ENCODE results near the gene CHPF.

DNA sequence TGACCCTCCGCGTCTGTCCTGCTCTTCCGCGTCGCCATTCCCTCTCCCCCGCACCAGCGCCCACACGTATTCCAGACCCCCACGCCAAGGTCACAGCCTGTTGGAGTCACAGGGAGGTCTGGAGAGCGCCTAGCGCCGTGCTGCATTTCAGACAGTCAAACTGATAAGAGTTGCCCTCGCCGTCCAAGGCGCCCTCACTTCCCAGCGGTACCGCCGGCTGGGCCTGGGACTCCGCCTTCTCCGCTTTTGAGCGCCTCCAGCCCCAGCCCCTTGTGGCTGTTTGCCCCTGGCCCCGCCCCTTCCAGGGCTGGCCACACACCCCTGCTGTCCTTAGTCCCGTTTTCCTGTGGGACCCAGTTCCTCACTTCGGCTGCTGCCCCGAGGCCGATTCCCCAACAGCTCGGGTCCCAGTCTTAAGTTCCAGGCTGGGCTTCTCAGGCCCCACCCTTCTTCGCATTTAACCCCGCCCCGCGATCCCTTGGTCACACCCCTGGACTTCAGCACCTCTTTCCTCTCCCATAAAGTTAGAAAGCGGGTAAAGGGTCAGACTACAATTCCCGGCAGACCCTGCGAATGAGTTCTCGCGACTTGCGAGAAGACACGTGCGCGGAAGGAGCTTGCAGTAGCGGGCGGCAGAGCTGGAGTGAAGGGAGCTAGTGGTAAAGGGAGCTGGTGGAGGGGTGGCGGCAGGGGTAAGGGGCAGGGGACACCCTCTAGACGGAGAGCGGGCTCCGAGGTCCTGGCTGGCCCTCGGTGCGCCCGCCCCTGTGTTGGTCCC, 45.1 kb downstream of the CHPF start, which contains the start of gene GMPPA:
- no peak for TF ChIP-seq EZH2 (IDR thresholded peaks at IDR 0.05; ENCODE audit: borderline replicate concordance)
- TF ChIP-seq, protein P1, sequence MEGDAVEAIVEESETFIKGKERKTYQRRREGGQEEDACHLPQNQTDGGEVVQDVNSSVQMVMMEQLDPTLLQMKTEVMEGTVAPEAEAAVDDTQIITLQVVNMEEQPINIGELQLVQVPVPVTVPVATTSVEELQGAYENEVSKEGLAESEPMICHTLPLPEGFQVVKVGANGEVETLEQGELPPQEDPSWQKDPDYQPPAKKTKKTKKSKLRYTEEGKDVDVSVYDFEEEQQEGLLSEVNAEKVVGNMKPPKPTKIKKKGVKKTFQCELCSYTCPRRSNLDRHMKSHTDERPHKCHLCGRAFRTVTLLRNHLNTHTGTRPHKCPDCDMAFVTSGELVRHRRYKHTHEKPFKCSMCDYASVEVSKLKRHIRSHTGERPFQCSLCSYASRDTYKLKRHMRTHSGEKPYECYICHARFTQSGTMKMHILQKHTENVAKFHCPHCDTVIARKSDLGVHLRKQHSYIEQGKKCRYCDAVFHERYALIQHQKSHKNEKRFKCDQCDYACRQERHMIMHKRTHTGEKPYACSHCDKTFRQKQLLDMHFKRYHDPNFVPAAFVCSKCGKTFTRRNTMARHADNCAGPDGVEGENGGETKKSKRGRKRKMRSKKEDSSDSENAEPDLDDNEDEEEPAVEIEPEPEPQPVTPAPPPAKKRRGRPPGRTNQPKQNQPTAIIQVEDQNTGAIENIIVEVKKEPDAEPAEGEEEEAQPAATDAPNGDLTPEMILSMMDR (IDR thresholded peaks at IDR 0.05; ENCODE audit: poor library complexity), result no peak
- no peak for TF ChIP-seq EZH2phosphoT487 (IDR thresholded peaks at IDR 0.05; ENCODE audit: low read depth, severe bottlenecking, unreplicated experiment)

All from hepatocyte (in vitro differentiated cells).